Activated CD4-positive, alpha-beta T cell treated with anti-CD3 and anti-CD28 coated beads for 36 hours (primary cell): ENCODE measurements around the gene MPST. TPM values are rescaled to one million over a fixed set of nuclear protein-coding genes. Genes with fewer than 3 reads are reported as not detected.

ENCODE experiments used
- ATAC-seq: fragments of 200-7000 bp; cut with Tn5 transposase; one replicate; pipeline ENCODE4 v1.10.0; 2021; ENCODE audit warnings: mild to moderate bottlenecking, moderate library complexity
- CTCF ChIA-PET: fragments of 350-600 bp; sonication (Branson Sonifier 250); formaldehyde crosslinking; loops from one replicate; lab custom pipeline; 2021; ENCODE audit warnings: antibody characterized with exemption; lab: Charles Lee
- POLR2A ChIA-PET: fragments of 350-600 bp; sonication (Branson Sonifier 250); formaldehyde crosslinking; loops from one replicate; lab custom pipeline; 2021; ENCODE audit warnings: antibody characterized with exemption, inconsistent platforms; lab: Charles Lee
- DNase-seq: peaks from one replicate; pipeline ENCODE4 v3.0.0-alpha.2; 2020
- H3K27ac Mint-ChIP-seq: one replicate; pipeline ENCODE4 v1.8.0; 2021; ENCODE audit warnings: mixed read lengths
- H3K27me3 Mint-ChIP-seq: one replicate; pipeline ENCODE4 v1.8.0; 2021; ENCODE audit warnings: mixed read lengths
- H3K36me3 Mint-ChIP-seq: one replicate; pipeline ENCODE4 v1.8.0; 2021; ENCODE audit warnings: low read depth, mixed read lengths
- H3K4me1 Mint-ChIP-seq: one replicate; pipeline ENCODE4 v1.8.0; 2021; ENCODE audit warnings: mixed read lengths
- H3K4me3 Mint-ChIP-seq: one replicate; pipeline ENCODE4 v1.8.0; 2021; ENCODE audit warnings: mild to moderate bottlenecking, moderate library complexity, mixed read lengths
- H3K9me3 Mint-ChIP-seq: one replicate; pipeline ENCODE4 v1.8.0; 2021; ENCODE audit warnings: low read depth, mixed read lengths
- intact Hi-C, 2 experiments: fragments of 100-400 bp; cut with DNase I in 1 of 2; cut with micrococcal nuclease in 1 of 2; formaldehyde crosslinking; loops; one replicate each; pipeline versions ENCODE4 v1.14.2 to v1.15.1; 2022 to 2024; cut with DNase I, micrococcal nuclease
- total RNA-seq, 2 experiments: library from RNA; stranded (reverse); gene quantifications; one replicate each; pipeline ENCODE4 v1.2.3, GENCODE V29; 2021

Gene MPST
- total RNA-seq, 2 experiments from 2014 or later: 10.6 to 11.0 TPM

DNA sequence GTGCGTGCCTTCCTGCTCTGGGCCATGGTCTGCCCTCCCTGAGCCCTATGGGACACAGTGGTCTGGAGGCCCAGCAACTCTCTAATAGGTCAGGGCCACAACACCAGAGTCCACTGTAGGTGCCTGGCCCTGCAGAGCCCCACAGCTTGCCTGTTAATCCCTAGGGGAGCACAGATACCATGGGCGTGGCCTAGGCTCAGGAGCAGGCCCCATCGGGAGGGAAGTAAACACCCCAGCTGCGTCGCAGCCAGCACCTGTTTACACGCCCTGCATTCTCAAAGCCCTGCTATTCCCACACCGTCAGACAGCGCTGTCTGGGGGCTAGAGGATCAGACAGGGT is 34.5 kb downstream of the MPST start:
- Mint-ChIP-seq H3K4me1 (peaks cover 6% of the 10 kb centered on the region), H3K27me3 (no peaks in the 10 kb centered on the region), H3K9me3 (no peaks in the 10 kb centered on the region), H3K27ac (no peak overlapping the region), H3K36me3 (peaks cover 9% of the 10 kb centered on the region), H3K4me3 (no peak overlapping the region)
- intact Hi-C loops: loop anchor here in 1 of 2 experiments (5.0 kb wide), 1 partner anchor 277 kb away; the partner anchor contains the start of gene IFT27
- DNase-seq (no peak), ATAC-seq (no peak)
- POLR2A ChIA-PET: no interaction called here
- CTCF ChIA-PET: interaction anchor here (0.6 to 0.7 kb wide), 2 partner anchors 144 to 1822 kb away, joined by 3 to 4 read pairs; no protein-coding TSS in a partner anchor

DNA sequence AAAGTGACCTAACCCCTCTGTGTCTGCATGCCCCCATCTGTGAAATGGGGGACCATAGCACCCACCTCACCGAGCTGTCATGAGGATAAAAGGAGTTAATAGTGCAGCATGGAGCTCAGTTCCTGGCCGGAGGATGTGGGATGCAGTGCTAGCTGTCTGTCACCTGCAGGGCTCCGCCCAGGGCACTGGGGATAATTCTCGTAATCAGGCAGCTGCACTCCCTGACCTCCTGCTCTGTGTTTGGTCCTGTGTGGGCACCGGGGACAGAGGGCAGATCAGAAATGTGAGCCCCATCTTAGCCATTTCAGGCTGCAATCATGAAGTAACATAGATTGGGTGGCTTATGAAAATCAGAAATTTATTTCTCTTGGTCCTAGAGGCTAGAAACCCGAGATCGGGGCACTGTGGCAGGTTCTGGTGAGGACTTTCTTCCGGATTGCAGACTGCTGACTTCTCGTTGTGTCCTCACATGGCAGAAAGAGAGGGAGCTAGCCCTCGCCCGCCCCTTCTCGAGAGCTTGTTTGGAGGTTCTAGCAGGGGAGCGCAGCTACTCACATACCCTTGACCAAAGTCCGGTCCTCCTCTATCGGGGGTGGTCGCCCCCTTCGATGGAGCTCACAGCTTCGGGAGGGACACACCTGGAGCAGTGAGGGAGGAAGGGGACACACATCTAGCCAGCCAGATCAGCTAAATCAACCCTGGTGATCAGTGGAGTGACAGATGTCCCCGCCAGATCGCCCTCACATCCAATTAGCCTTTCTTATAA is 35.2 kb downstream of the MPST start:
- DNase-seq: no peak
- Mint-ChIP-seq H3K36me3 (peaks cover 12% of the 10 kb centered on the region), H3K27ac (no peak overlapping the region), H3K9me3 (no peaks in the 10 kb centered on the region), H3K27me3 (no peaks in the 10 kb centered on the region), H3K4me3 (no peak overlapping the region), H3K4me1 (peaks cover 7% of the 10 kb centered on the region)
- no peak for ATAC-seq
- intact Hi-C loops: loop anchor here in 1 of 2 experiments (5.0 kb wide), 1 partner anchor 277 kb away; the partner anchor contains the start of gene IFT27
- ChIA-PET POLR2A (no interaction called here), CTCF (interaction anchor here (0.5 to 1.7 kb wide), 6 partner anchors 10 to 1823 kb away, joined by 3 to 8 read pairs (median 3); no protein-coding TSS in a partner anchor)

DNA sequence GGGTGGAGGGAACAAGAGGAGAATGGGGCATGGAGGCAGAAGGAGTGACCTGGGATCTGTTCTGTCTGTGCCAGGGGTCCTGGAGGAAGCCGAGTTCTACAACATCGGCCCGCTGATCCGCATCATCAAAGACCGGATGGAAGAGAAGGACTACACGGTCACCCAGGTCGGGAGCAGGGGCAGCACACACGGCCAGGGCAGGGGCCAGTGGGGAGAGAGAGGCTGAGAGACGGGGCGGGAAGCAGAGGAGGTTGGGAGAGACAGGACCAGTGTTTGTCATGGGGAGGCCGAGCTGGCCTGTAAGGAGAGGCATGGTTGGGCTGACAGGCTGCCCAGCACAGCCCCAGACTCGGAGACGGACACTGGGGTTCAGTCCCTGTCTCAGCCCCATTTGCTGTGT is 36.7 kb downstream of the MPST start:
- no peak for ATAC-seq
- Mint-ChIP-seq H3K27ac (no peak overlapping the region), H3K9me3 (no peaks in the 10 kb centered on the region), H3K36me3 (peaks cover 23% of the 10 kb centered on the region), H3K4me1 (peaks cover 22% of the 10 kb centered on the region), H3K27me3 (no peaks in the 10 kb centered on the region), H3K4me3 (no peak overlapping the region)
- CTCF ChIA-PET: interaction anchor here (0.6 to 1.7 kb wide), 5 partner anchors 11 to 369 kb away, joined by 3 to 8 read pairs (median 4); partner anchors contain the start of gene IL2RB
- intact Hi-C loops: no loop called here
- POLR2A ChIA-PET: no interaction called here
- DNase-seq: no peak

DNA sequence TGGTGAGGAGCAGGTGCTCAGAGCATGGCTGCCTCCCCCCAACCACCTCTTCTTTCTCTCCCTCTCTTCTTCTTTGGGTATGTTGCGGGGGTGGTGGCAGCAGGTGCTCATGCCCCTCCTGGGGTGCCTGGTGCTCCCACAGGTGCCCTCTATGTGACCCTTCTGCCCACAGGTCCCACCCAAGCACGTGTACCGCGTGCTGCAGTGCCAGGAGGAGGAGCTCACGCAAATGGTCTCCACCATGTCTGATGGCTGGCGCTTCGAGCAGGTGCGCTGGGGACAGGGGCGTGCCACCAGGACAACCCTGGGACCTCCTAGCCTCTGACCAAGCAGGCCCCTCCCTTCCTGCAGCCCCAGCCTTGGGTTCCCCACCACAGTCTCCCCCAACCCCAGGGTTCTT is 37.7 kb downstream of the MPST start:
- CTCF ChIA-PET: no interaction called here
- ATAC-seq (no peak), DNase-seq (no peak)
- intact Hi-C loops: no loop called here
- no peaks in the 10 kb centered on the region for H3K9me3 Mint-ChIP-seq
- H3K36me3 Mint-ChIP-seq: peaks cover 26% of the 10 kb centered on the region
- no peak overlapping the region for H3K27ac Mint-ChIP-seq
- H3K4me1 Mint-ChIP-seq: peaks cover 30% of the 10 kb centered on the region
- no peaks in the 10 kb centered on the region for H3K27me3 Mint-ChIP-seq
- H3K4me3 Mint-ChIP-seq: no peak overlapping the region
- POLR2A ChIA-PET: no interaction called here

DNA sequence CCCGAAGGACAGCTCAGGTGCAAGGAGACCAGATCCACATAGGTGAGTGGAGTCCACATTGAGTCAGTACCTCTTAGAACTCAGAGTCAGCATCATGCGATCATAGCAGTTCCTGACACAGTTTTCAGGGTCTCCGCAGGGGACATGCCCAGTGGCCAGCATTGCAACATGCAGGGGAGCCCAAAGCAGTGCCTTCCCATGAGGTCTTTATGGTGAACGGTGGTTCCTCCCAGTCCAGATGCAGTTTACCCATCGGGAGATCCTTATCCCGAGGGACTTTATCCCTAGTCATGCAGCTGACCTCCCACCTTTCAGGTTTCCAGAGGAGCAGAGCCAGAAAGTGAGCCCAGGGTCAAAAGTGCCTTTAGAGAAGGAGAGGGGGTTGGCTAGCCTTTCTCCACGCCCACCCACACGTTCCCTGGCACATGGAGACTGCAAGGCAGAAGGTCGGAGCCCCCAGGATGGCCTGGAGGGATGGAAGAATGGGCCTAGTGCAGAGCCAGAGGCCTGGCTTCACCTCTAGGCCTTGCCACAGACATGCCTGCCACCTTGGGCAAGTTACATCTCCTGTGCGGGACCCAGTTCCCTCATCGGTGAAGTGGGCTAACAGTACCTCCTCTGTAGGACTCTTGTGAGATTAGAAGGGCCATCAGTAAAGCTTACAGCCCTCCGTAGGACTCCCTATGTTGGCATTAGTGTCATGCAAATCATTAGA is 38.4 kb downstream of the MPST start:
- intact Hi-C loops: no loop called here
- ATAC-seq (no peak), DNase-seq (no peak)
- H3K27ac Mint-ChIP-seq: no peak overlapping the region
- CTCF ChIA-PET: no interaction called here
- POLR2A ChIA-PET: no interaction called here
- peaks cover 26% of the 10 kb centered on the region for H3K36me3 Mint-ChIP-seq
- no peaks in the 10 kb centered on the region for H3K27me3 Mint-ChIP-seq
- peaks cover 33% of the 10 kb centered on the region for H3K4me1 Mint-ChIP-seq
- H3K9me3 Mint-ChIP-seq: no peaks in the 10 kb centered on the region
- H3K4me3 Mint-ChIP-seq: no peak overlapping the region

DNA sequence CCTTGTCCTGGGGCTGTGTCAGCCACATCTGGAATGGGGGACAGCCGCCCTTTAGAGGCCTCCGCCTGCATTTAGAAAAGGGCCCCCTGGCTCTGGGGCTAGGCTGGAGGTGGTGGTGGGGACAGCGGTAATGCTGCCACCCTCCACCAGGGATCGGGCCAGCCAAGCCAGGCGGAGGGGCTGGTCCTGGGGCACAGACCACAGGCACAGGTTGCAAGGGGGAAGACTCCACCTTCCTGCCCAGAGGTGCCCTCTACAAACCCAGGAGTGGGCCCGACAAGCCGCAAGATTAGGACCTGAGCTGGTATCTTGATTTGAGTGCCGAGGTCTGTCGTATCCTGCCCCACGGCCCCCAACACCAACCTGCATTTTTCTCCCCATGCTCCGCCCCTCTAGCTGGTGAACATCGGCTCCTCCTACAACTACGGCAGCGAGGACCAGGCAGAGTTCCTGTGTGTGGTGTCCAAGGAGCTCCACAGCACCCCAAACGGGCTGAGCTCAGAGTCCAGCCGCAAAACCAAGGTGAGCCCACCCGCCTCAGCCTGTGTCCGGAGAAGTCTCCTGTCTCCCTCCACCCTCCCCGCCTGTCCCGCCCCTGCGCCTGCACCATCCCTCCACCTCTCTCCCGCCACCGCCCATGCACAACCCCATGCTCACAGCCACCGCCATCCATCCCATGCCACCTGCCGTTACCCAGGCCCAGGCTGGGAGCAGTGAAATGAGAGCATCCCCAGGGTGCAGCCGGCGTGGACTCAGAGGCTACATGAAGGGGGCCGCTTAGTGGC is 39.6 kb downstream of the MPST start:
- CTCF ChIA-PET: interaction anchor here (0.6 kb wide), 3 partner anchors 35 to 277 kb away, joined by 3 to 5 read pairs (median 3); no protein-coding TSS in a partner anchor
- ATAC-seq: no peak
- no peaks in the 10 kb centered on the region for H3K9me3 Mint-ChIP-seq
- DNase-seq: no peak
- H3K4me1 Mint-ChIP-seq: peaks cover 34% of the 10 kb centered on the region
- peaks cover 28% of the 10 kb centered on the region for H3K36me3 Mint-ChIP-seq
- no peak overlapping the region for H3K27ac Mint-ChIP-seq
- no peak overlapping the region for H3K4me3 Mint-ChIP-seq
- intact Hi-C loops: no loop called here
- H3K27me3 Mint-ChIP-seq: no peaks in the 10 kb centered on the region
- POLR2A ChIA-PET: no interaction called here

DNA sequence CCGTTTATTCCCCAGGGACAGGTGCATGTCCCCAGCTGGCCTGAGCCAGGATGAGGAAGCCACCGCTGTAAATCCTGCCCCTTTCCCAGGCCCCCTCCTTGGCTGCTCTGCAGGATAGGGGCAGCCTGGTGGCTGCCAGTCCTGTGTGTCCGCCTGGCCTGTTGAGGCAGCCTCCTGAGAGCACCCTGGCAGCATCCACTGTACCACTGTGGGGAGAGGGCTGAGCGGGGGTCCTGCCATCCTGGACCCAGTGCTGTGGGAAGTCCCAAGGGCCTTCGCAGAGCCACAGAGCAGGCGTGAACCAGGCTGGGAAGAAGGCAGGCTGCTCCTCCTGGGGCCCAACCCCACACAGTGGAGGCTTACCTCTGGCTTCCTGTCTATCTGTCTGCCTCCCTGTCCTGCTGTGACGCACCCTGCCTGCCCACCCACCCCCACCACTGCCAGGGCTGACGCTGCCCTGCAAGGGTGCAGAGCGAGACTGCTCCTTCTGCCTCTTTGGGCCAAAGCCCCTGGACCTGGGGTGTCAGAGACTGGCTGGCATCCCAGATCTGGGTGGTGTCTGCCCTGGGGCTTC is 40.4 kb downstream of the MPST start:
- Mint-ChIP-seq H3K27me3 (no peaks in the 10 kb centered on the region), H3K4me1 (peaks cover 34% of the 10 kb centered on the region), H3K36me3 (peaks cover 34% of the 10 kb centered on the region), H3K9me3 (no peaks in the 10 kb centered on the region), H3K4me3 (peak overlapping the region; percentile 66), H3K27ac (peak overlapping the region; percentile 79)
- POLR2A ChIA-PET: no interaction called here
- CTCF ChIA-PET: interaction anchor here (0.6 kb wide), 2 partner anchors 36 to 54 kb away, joined by 3 to 5 read pairs; no protein-coding TSS in a partner anchor
- peak; percentile 55 for ATAC-seq
- intact Hi-C loops: no loop called here
- peak; percentile 57 for DNase-seq

DNA sequence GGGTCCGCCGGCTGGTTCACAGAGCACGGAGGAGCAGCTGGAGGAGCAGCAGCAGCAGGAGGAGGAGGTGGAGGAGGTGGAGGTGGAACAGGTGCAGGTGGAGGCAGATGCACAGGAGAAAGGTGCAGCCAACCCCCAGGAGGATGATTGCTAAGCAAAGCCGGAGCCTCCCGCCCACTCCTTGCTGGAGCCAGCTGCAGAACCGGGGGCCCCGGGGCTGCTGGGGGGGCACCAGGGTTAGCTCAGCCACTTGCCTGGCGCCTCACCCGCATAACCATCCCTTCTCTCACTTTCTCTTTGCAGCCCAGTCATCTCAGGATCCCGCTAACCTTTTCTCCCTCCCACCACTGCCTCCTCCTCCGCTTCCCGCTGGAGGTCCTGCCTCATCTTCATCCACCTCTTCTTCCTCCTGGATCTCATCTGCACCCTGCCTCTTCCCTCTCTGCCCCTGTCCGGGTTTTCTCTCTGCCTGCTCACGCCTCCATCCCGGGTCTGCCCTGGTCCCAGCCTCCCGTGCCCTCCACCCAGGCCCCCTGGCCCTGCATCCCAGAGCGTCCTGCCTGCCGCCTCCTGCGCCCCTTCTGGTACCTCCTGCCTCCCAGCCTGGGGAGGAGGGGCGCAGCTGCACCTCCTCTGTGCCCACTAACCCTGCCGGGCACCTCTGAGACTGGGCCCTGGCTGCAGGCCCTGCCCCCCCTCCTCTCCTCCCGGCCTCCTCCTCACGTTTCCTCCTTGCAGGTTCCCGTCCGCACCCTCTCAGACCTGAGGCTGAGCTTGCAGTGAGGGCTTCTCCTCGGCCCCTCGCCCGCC is 41.5 kb downstream of the MPST start:
- peak; percentile 90 for DNase-seq
- Mint-ChIP-seq H3K36me3 (peaks cover 34% of the 10 kb centered on the region), H3K27ac (peak overlapping the region; percentile 80), H3K4me1 (peaks cover 34% of the 10 kb centered on the region), H3K4me3 (peak overlapping the region; percentile 66), H3K9me3 (no peaks in the 10 kb centered on the region), H3K27me3 (no peaks in the 10 kb centered on the region)
- POLR2A ChIA-PET: interaction anchor here (0.5 to 1.1 kb wide), 3 partner anchors 9 to 20 kb away, joined by 3 to 9 read pairs (median 3); partner anchors contain the start of gene KCTD17
- CTCF ChIA-PET: interaction anchor here (0.5 to 1.7 kb wide), 6 partner anchors 16 to 780 kb away, joined by 3 to 7 read pairs (median 4); no protein-coding TSS in a partner anchor
- ATAC-seq: peak; percentile 85
- intact Hi-C loops: loop anchor here in 1 of 2 experiments (1.0 kb wide), 2 partner anchors 61 to 102 kb away; no protein-coding TSS in a partner anchor

DNA sequence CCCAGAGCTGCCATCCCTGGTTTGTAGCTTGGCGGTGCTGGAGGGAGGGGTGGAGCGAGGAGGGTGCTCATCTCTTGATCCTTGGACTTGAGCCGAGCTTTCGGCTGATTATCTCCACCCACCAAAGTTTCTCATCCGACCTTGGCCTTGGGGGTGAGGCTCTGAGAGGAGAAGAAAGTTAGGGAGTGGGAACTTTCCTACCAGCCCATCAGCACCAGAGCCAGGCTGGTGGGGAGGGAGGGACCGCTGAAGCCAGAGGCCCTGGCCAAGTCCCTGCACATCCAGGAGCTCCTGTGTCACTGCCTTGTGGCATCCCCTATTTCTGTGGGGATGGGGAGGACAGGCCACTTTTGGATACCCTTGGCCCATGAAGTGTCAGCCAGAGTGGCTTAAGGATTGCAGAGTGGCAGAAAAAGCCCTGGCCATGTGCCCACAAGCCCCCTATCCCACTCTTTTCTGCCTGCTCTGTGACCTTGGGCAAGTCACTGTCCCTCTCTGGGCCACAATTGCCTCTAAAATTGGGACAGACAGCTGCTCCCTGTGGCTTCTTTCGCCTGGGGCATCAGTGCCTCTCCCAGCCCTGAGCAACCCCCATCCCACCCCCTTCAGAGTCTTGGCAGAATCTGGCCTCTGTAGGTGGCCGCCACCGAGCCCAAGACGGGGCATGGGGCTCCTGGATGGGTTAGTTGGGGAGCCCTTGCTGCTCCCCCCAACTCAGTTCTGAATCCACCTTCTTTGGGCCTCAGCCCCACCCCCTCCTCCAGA is 42.3 kb downstream of the MPST start:
- Mint-ChIP-seq H3K36me3 (peaks cover 34% of the 10 kb centered on the region), H3K27ac (peak overlapping the region; percentile 5), H3K4me1 (peaks cover 34% of the 10 kb centered on the region), H3K4me3 (no peak overlapping the region), H3K9me3 (no peaks in the 10 kb centered on the region), H3K27me3 (no peaks in the 10 kb centered on the region)
- intact Hi-C loops: loop anchor here in 1 of 2 experiments (1.0 kb wide), 2 partner anchors 61 to 102 kb away; no protein-coding TSS in a partner anchor
- no peak for DNase-seq
- ChIA-PET CTCF (interaction anchor here (1.0 to 1.7 kb wide), 4 partner anchors 17 to 206 kb away, joined by 4 to 7 read pairs (median 4); no protein-coding TSS in a partner anchor), POLR2A (interaction anchor here (0.5 to 1.1 kb wide), 2 partner anchors 10 to 21 kb away, joined by 3 to 9 read pairs; partner anchors contain the start of gene KCTD17)
- no peak for ATAC-seq
